Activated naive CD4-positive, alpha-beta T cell treated with anti-CD3 and anti-CD28 coated beads, Interleukin-2, amount 10 ng/mL, durations not matched to agents 7 days and 5 days (primary cell): Measurements from ENCODE around the gene AGAP1.
"Not testable (repeated sequence)": the region's sequence is repeated elsewhere in the genome, so short reads cannot be mapped to it uniquely, and the experiment has no call there.

Source experiments
- CTCF ChIA-PET: fragments of 350-600 bp; sonication (Branson Sonifier 250); formaldehyde crosslinking; loops from one replicate; lab custom pipeline; 2021; ENCODE audit warnings: antibody characterized with exemption; lab: Charles Lee
- DNase-seq: peaks from one replicate; pipeline ENCODE4 v3.0.0-alpha.2; 2020
- H3K27ac Mint-ChIP-seq: one replicate; pipeline ENCODE4 v1.8.0; 2021; ENCODE audit warnings: mild to moderate bottlenecking, moderate library complexity, mixed read lengths
- H3K27me3 Mint-ChIP-seq: one replicate; pipeline ENCODE4 v1.8.0; 2021; ENCODE audit warnings: mild to moderate bottlenecking, mixed read lengths
- H3K36me3 Mint-ChIP-seq: one replicate; pipeline ENCODE4 v1.8.0; 2021; ENCODE audit warnings: mixed read lengths
- H3K4me1 Mint-ChIP-seq: one replicate; pipeline ENCODE4 v1.8.0; 2021; ENCODE audit warnings: mixed read lengths
- H3K4me3 Mint-ChIP-seq: one replicate; pipeline ENCODE4 v1.8.0; 2021; ENCODE audit warnings: mild to moderate bottlenecking, moderate library complexity, mixed read lengths
- H3K9me3 Mint-ChIP-seq: one replicate; pipeline ENCODE4 v1.8.0; 2021; ENCODE audit warnings: mixed read lengths

The AGAP1 gene

DNA sequence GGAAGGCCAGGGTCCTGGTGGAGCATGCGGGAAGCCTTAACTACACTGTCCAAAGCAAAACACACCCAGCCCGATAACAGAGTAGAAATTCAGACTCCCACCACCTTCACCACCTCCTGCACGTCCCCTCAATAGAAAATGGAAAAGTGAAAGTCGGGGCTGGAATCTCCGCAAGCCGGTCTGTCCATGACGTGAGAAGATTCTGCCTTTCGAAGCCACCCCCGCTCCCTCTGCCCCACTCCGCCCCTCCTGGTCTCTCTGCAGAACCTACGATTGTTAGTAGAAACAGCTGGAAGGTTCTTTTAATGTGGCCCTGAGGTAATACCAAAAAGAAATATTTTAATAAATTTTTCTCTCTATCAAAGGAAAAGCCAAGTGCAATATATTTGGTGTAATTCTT is 558.0 kb downstream of the AGAP1 start:
- H3K36me3 Mint-ChIP-seq = no peaks in the 10 kb centered on the region
- H3K9me3 Mint-ChIP-seq = no peaks in the 10 kb centered on the region
- no peak overlapping the region for H3K27ac Mint-ChIP-seq
- peaks cover 6% of the 10 kb centered on the region for H3K4me1 Mint-ChIP-seq
- no peak for DNase-seq
- H3K27me3 Mint-ChIP-seq = peaks cover 35% of the 10 kb centered on the region
- CTCF ChIA-PET = no interaction called here
- no peak overlapping the region for H3K4me3 Mint-ChIP-seq

DNA sequence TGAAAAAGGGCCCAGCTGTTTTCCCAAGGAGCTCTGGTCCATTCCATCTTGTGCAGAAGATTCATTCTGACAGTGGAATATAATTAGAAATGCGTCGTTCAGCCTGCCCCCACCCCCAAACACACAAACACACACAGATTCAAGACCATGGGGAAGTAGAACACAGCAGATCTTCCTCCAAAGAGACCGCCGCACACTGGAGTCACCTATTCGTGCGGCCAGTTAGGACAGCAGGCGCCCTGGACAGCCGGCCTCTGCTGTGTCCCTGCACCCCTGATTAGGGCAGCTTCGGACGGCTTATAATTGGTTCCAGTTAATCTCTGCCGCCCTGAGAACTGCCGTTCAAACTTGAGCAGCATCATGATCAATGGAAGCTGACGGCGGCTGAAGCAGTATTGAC is 558.4 kb downstream of the AGAP1 start:
- CTCF ChIA-PET = no interaction called here
- Mint-ChIP-seq H3K27me3 (peaks cover 35% of the 10 kb centered on the region), H3K4me3 (no peak overlapping the region), H3K4me1 (peaks cover 6% of the 10 kb centered on the region), H3K27ac (no peak overlapping the region), H3K9me3 (no peaks in the 10 kb centered on the region), H3K36me3 (no peaks in the 10 kb centered on the region)
- DNase-seq = no peak

DNA sequence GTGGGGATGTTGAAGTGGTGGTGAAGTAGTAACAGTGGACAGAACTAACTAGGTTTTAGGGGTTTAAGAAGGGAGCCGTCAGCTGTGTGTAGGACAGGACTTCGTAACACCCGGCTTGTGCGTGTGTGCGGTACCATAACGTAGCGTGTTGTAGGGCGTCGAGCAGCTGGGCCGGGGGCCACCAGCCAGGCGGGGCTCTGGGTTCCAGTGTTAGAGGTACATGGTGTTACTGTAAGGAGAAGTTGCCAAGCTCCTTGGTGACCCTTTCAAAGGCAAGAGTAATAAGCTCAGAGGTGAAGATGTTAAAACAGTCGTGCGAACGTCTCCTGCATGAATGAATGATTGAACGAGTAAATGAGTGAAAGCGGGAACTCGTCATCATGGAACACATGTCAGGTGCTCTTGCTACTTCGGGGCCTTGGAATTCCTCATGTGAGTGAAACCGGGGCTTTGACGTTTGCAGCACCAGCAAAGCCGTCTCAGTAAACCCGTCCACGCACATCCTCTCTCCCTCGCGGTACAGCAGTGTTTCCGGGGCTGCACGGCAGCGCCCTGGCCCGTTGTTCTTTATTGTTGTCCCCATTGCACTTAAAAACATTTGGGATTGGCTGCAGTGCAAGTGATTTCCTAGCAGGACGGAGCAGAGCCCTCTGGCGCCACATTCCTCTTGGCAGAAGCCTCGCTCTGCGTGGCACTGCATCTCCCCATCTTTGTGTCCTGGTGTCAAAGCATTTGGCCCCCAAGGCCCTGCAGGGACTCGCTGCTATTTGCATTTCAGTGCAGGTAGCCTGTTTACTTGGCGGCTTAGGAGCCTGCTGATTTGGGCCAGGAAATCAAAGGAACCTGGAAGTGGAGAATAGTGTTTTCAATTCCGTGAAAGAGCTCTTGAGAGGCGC is 559.3 kb downstream of the AGAP1 start:
- no peak for DNase-seq
- peaks cover 2% of the 10 kb centered on the region for H3K9me3 Mint-ChIP-seq
- peaks cover 6% of the 10 kb centered on the region for H3K4me1 Mint-ChIP-seq
- H3K36me3 Mint-ChIP-seq = no peaks in the 10 kb centered on the region
- H3K4me3 Mint-ChIP-seq = no peak overlapping the region
- CTCF ChIA-PET = no interaction called here
- H3K27ac Mint-ChIP-seq = no peak overlapping the region
- H3K27me3 Mint-ChIP-seq = peaks cover 35% of the 10 kb centered on the region

DNA sequence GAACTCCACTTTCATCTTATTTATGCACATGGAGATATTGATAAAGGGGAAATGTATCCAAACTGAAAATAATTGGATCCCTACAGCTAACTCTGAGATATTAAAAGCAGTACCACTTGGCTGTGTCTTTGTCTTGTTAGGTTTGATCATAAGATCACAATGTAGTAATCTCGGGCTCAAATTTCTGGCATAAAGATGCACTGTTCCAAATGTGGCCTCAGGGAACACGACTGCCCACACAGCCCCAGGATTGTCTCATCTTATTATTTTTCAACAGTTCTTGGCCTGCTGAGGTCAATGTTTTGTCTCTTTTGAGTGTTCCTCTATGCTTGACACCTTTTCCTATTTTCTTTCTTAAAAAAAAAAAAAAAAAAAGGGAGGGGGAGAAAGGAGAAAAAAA is 560.3 kb downstream of the AGAP1 start:
- Mint-ChIP-seq H3K27me3 (peaks cover 35% of the 10 kb centered on the region), H3K4me3 (no peak overlapping the region), H3K36me3 (no peaks in the 10 kb centered on the region), H3K4me1 (peaks cover 6% of the 10 kb centered on the region), H3K9me3 (peaks cover 3% of the 10 kb centered on the region), H3K27ac (no peak overlapping the region)
- no peak for DNase-seq
- CTCF ChIA-PET = no interaction called here

DNA sequence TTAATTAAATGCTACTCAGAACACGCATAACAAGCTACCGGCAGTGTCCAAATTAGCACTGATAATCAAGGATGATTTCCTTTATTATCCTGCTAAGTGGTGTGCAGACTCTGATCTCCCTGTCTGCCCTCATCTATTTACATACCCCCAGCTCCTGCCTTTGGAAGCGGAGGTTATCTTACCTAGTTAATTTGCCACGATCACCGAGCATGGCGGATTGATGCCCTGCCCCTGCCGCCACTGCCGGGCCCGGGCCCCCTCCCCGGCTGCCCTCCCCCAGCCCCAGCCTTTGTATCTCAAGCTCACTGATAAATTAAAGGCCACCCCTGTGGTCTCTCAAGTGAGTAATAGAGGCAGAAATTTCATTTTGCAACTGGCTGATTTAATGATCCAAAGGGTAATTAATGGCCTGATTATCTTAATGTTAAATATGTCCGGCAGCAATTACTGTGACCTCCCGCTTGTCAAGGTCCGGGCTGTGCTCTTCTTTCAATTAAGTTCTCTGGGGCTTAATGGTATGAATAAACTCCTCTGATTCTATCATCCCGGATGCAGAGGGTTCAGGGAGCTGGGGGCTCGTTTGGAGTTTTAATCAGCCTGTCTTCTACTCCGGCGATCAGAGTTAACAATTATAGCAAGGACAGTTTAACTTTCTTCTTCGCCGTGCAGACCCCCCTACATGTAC is 560.9 kb downstream of the AGAP1 start:
- no peak overlapping the region for H3K4me3 Mint-ChIP-seq
- H3K9me3 Mint-ChIP-seq = peaks cover 3% of the 10 kb centered on the region
- H3K27me3 Mint-ChIP-seq = peaks cover 35% of the 10 kb centered on the region
- H3K4me1 Mint-ChIP-seq = peaks cover 5% of the 10 kb centered on the region
- H3K36me3 Mint-ChIP-seq = no peaks in the 10 kb centered on the region
- no peak overlapping the region for H3K27ac Mint-ChIP-seq
- DNase-seq = no peak
- CTCF ChIA-PET = no interaction called here

DNA sequence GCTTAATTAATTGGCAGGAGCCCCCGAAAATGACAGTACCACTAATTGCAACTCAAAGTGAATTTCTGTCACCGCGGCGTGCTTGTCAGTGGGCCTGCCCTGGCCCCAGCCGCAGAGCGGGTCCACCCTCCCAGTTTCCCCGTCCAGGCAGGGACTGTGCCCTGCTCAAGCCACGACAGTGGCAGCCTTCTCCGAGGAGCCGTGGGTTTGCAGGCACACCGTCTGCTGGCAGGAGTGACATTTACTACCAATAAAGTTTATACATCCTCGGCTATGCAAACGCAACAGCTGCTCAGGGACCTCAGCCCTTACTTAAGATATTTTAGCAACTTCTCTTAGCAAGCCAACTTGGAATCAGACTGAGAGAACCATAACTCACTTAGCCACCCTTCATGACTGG is 561.6 kb downstream of the AGAP1 start:
- peaks cover 3% of the 10 kb centered on the region for H3K9me3 Mint-ChIP-seq

DNA sequence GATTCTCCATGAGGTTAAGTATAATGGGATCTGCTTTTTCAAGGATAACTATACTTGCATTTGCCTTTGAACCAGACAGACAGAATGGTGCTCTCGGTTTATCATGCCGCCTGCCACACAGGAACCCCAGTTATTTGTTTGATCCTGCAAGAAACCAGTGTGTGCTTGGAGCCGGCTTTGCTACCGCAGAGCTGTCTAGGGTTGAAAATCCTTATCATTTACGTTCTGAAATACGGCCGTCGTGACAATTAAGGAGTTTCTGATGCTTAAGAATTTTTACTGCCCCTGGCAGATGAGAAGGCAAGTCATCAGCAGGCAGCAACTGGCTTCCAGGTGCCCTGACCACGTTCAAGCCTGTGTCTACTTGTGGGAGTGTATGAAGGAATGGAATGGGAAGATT is 562.3 kb downstream of the AGAP1 start:
- CTCF ChIA-PET = no interaction called here
- no peak for DNase-seq
- Mint-ChIP-seq H3K4me3 (no peak overlapping the region), H3K4me1 (no peaks in the 10 kb centered on the region), H3K27ac (no peak overlapping the region), H3K27me3 (peaks cover 30% of the 10 kb centered on the region), H3K36me3 (no peaks in the 10 kb centered on the region), H3K9me3 (peaks cover 3% of the 10 kb centered on the region)

More for the DNA sequence above, 561.6 kb downstream of the AGAP1 start:
- CTCF ChIA-PET = no interaction called here
- no peaks in the 10 kb centered on the region for H3K36me3 Mint-ChIP-seq
- no peaks in the 10 kb centered on the region for H3K4me1 Mint-ChIP-seq
- peaks cover 31% of the 10 kb centered on the region for H3K27me3 Mint-ChIP-seq
- no peak overlapping the region for H3K4me3 Mint-ChIP-seq
- H3K27ac Mint-ChIP-seq = no peak overlapping the region
- no peak for DNase-seq

DNA sequence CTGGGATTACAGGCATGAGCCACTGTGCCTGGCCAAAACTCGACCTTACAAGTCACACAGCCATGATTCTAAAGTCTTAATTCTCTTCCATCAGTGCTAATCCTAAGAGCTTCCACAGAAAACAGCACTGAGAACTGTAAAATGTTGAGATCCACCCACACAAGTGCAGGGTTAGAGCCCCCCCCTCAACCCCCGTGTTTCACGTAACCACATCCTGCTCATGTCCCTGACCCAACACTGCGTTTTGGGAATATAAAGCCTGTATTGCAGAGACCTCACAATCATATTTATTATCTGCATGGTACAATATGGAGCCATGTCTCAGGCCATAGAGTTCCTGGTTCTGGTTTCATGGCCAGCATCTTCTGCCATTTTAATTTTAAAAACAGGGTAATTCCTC is 563.5 kb downstream of the AGAP1 start:
- Mint-ChIP-seq H3K4me1 (no peaks in the 10 kb centered on the region), H3K27ac (no peak overlapping the region), H3K36me3 (no peaks in the 10 kb centered on the region), H3K27me3 (peaks cover 27% of the 10 kb centered on the region), H3K4me3 (no peak overlapping the region), H3K9me3 (peaks cover 3% of the 10 kb centered on the region)
- DNase-seq = no peak
- CTCF ChIA-PET = no interaction called here

DNA sequence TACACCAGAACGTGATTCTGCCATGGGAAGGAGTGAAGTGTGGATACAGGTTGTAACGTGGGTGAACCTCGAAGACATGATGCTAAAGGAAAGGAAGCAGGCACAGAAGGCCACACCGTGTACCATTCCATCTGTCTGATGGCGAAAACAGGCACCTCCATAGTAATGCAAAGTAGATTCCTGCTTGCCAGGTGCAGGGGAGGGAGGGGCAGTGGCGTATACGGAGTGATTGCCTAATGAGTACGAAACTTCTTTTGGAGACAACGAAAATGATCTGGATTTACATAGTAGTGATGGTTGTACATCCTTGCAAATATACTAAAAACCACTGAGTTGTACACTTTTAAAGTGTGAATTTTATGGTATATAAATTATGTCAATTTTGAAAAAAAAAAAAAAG is 567.7 kb downstream of the AGAP1 start:
- no peaks in the 10 kb centered on the region for H3K4me1 Mint-ChIP-seq
- CTCF ChIA-PET = no interaction called here
- no peak for DNase-seq
- H3K4me3 Mint-ChIP-seq = no peak overlapping the region
- H3K9me3 Mint-ChIP-seq = peaks cover 3% of the 10 kb centered on the region
- H3K27me3 Mint-ChIP-seq = peaks cover 3% of the 10 kb centered on the region
- H3K27ac Mint-ChIP-seq = no peak overlapping the region
- no peaks in the 10 kb centered on the region for H3K36me3 Mint-ChIP-seq

DNA sequence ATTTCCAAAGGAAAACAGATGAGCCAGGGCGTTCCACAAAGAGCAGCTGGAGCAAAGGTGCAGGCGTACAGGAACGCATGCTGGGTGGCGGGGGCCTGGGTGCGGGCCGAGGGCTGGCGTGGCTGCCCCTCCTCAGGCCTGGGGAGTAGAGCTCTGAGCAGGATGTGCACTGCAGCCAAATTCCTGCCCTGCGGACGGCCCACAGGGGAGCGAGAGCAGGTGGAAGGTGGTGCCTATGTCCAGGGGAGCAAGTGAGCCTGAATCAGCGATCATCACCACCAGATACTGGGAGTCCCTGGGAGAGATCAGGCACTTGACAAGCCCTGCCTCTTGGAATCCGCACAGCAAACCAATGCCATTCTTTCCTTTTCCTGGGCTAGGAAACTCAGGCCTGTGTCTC is 568.1 kb downstream of the AGAP1 start:
- Mint-ChIP-seq H3K36me3 (no peaks in the 10 kb centered on the region), H3K9me3 (peaks cover 3% of the 10 kb centered on the region), H3K27ac (no peak overlapping the region), H3K4me1 (no peaks in the 10 kb centered on the region), H3K4me3 (no peak overlapping the region), H3K27me3 (no peaks in the 10 kb centered on the region)
- DNase-seq = no peak
- CTCF ChIA-PET = no interaction called here

DNA sequence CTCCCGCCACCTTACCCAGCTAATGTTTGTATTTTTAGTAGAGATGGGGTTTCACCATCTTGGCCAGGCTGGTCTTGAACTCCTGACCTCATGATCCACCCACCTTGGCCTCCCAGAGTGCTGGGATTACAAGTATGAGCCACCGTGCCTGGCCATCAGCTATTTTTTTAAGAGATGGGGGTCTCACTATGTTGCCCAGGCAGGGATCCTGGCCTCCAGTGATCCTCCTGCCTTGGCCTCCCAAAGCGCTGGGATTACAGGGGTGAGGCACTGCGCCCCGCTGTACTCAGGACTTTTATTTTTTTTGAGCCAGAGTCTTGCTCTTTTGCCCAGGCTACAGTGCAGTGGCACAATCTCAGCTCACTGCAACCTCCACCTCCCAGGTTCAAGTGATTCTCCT is 569.0 kb downstream of the AGAP1 start:
- H3K4me1 Mint-ChIP-seq, CTCF ChIA-PET, H3K27me3 Mint-ChIP-seq, DNase-seq, H3K4me3 Mint-ChIP-seq, H3K36me3 Mint-ChIP-seq, H3K9me3 Mint-ChIP-seq, H3K27ac Mint-ChIP-seq: not testable (repeated sequence)

DNA sequence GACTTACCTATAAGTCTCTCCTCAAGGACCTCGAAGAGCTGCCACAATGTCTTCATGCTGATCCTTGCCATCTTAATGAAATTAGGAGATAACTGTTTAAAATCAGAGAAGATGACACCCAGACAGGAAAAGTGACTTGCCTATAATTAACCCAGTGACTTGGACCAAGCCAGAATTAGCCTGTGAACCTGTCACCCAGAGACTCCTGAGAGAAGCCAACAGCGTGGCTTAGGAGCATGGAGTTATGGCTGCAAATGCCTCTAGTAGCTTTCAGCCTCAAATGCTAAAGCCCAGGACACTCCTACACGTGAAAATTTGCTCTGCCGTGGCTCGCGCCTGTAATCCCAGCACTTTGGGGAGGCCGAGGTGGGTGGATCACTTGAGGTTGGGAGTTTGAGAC is 570.2 kb downstream of the AGAP1 start:
- Mint-ChIP-seq H3K9me3 (no peaks in the 10 kb centered on the region), H3K4me1 (no peaks in the 10 kb centered on the region), H3K4me3 (no peak overlapping the region), H3K36me3 (no peaks in the 10 kb centered on the region), H3K27ac (no peak overlapping the region), H3K27me3 (no peaks in the 10 kb centered on the region)
- no peak for DNase-seq
- CTCF ChIA-PET = no interaction called here

DNA sequence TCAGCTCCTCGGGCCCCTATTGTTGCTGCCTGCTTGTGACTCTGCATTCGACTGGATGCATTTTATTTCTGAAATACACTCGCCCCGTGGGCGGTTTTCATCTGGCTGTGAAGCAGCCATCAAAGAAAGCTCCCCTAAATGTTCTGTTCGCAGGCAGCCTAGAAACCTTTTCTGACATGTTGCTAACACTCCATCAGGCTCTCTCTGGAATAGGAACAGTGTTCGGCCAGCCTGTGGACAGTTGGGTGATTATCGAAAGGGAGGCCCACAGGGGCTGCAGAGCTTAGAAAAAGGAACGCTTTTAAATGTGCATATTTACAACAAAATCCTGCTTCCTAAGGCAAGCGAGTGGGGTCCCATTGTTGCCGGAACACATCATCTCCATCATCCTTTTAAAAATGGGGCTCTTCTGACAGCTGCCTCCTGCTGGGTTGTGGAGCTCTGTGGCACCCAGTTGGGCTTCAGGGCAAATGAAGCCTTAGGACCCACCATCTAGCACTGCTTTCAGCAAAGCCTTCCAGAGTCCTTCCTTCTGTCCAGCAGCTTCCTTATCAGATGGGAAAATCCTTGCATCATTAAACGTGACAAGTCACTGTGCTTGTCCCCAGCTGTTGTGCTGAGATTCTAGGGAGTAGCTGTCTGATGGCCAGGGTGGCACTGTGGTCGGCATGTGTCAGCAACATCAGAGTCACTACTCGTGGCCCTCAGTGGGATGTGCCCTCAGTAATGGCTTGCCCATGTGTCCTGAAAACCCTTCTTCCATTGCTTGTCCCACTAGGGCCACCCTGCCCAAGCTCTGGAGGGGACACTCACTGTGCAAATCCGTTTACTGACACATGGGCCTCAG is 571.7 kb downstream of the AGAP1 start:
- Mint-ChIP-seq H3K4me1 (no peaks in the 10 kb centered on the region), H3K27ac (no peak overlapping the region), H3K9me3 (no peaks in the 10 kb centered on the region), H3K27me3 (no peaks in the 10 kb centered on the region), H3K36me3 (no peaks in the 10 kb centered on the region), H3K4me3 (no peak overlapping the region)
- CTCF ChIA-PET = no interaction called here
- DNase-seq = no peak

DNA sequence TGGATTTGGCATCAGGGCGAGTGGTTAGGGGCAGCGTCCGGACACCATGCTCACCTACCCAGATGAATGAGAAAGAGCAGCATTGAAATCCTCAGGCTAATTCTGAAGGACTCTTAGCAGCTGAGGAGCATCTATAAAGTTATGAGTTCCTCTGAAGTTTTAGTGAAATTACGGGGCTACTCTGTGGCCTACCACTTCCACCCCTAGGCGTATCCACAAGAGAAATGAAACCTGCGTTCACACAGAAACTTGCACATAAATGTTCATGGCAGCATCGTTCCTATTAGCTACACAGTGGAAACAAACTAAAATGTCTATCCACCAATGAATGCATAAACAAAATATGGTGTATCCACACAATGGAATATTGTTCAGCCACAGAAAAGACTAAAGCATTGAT is 576.4 kb downstream of the AGAP1 start:
- H3K9me3 Mint-ChIP-seq = no peaks in the 10 kb centered on the region
- CTCF ChIA-PET = no interaction called here
- H3K36me3 Mint-ChIP-seq = no peaks in the 10 kb centered on the region
- no peaks in the 10 kb centered on the region for H3K4me1 Mint-ChIP-seq
- no peaks in the 10 kb centered on the region for H3K27me3 Mint-ChIP-seq
- DNase-seq = no peak
- H3K4me3 Mint-ChIP-seq = no peak overlapping the region
- H3K27ac Mint-ChIP-seq = no peak overlapping the region
